Stimulated activated CD8-positive, alpha-beta memory T cell treated with anti-CD3 and anti-CD28 coated beads, Interleukin-15, amount 100 ng/mL, for 48 hours (primary cell): ENCODE results near the gene LCE2A.
A peak's percentile ranks its signal among the peaks of the same experiment; 100 is the strongest.
"Not testable (repeated sequence)": the region's sequence is repeated elsewhere in the genome, so short reads cannot be mapped to it uniquely, and the experiment has no call there.

Experiments used
- DNase-seq, 2 donors: peaks; one replicate each; pipeline ENCODE4 v3.0.0-alpha.2; 2020; ENCODE audit warnings: low read depth in 2 of 2

The LCE2A gene

DNA sequence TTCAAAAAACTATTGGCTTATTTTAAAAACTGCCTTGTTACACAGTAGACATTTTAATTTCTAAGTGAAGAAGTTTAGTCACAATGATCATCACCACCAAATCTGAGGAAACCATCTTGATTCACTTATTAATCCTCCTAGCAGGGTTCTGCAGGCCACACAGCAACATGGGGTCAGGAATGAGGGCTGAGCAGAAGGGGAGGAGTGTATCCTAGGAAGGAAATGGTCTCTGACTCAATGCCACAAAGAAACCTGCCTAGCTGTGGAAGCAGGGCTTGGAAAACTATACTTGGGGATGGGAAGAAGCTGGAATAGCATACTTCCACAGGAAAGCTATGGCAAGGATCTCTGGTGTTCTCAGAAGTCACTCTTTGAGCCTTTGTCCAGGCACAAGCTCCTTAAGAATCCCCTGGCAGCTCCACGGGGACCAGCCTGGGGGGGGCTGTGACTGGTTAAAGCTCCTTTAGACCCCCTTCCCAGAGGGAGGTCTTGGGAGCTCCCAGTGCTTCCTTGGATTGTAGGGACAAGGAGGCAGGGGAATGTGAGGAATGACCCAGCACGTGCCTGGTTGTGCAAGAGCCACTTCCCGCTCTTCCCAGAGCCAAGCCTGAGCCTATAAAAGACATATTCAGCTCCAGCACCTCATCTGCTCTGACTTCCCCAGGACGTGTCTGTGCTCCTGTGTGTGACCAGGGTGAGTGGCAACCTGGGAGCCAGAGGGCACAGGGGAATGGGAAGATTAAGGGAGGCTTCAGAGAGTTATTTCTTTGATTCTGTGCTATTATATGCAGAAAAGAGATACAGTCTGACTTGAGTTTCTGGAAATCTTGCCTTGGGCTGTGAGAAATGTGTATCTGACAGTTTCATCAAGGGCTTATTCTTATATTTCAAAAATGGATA lies at the start of gene LCE2A:
LCE2A (plus strand) TSS at position 645 of the 900 bp plus-strand sequence. CDS start 557 bp downstream, outside the sequence.
- DNase-seq: no peak

- peak; percentile 28 to 32 for DNase-seq
These were observed 44.0 kb upstream of the LCE2A start for GRCh38 chr1:152654110-152654509.

- DNase-seq: no peak
These were observed 41.7 kb upstream of the LCE2A start for GRCh38 chr1:152656459-152656858.

GRCh38 chr1:152657677-152658076 lies 40.5 kb upstream of the LCE2A start:
- DNase-seq: no peak

GRCh38 chr1:152658649-152659048 lies 39.5 kb upstream of the LCE2A start:
- DNase-seq: no peak

DNA sequence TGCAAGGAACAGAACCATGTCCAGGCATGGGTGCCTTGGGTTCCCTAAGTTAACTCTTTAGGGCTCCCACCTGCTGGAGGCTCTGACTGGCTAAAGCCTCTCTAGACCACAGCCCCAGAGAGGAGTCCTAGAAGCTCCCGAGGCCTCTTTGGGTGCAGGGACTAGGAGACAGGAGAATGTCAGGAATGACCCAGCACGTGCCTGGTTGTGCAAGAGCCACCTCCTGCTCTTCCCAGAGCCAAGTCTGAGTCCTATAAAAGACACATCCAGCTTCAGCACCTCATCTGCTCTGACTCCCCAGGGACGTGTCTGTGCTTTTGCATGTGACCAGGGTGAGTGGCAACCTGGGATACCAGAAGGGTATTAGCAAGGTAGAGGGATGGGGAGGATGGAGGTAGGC lies 35.0 kb upstream of the LCE2A start, which contains the start of gene LCE2D:
LCE2D (plus strand) TSS at position 283 of the 400 bp plus-strand sequence. CDS start 726 bp downstream, outside the sequence.
- no peak for DNase-seq

- not testable (repeated sequence) for DNase-seq
These were observed 32.0 kb upstream of the LCE2A start for GRCh38 chr1:152666171-152666570.

DNA sequence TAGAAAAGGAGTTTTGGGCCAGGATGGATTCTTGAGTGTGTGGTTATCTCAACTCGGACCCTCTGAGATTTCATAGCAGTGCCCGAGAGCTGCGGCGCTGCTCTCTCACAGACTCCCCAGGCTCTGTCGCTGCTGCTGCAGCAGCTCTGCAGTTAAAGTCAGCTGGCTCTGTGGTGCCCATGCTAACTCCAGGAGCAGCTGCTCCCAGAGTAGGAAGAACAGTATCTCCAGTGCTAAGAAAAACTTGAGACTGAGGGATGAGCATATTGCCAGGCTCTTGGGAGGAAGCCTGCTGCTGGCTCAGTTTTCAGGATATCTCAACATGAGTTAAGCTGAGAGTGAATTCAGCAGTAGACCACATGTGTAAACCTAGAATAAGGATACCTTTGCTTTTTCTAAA lies 30.5 kb upstream of the LCE2A start:
- DNase-seq: no peak

DNA sequence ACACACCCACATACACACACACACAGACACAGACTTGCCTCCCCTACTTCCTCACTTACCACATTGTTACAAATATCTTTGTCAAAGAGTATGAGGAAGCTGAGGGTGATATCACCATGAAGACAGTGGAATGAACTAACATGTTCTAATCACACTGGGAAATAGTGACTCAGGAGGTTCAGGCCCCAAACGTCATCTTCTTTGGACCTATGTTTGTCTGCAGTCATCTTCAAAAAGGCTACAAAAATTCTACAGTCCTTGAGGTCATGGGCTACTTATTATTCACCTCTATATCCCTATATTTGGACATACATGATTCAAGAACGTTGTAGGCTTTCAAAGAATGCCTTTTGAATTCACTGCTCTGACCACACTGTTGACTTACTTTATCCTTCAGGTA lies 25.1 kb upstream of the LCE2A start:
- DNase-seq: no peak

DNA sequence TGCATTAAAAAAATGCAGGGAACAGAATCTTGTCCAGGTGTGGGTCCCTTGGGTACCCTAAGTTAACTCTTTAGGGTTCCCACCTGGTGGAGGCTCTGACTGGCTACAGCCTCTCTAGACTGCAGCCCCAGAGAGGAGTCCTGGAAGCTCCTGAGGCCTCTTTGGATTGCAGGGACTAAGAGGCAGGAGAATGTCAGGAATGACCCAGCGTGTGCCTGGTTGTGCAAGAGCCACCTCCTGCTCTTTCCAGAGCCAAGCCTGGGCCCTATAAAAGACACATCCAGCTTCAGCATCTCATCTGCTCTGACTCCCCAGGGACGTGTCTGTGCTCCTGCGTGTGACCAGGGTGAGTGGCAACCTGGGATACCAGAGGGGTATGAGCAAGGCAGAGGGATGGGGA lies 23.2 kb upstream of the LCE2A start, which contains the start of gene LCE2C:
LCE2C (plus strand) TSS at position 297 of the 400 bp plus-strand sequence. CDS start 737 bp downstream, outside the sequence.
- DNase-seq: not testable (repeated sequence)

DNA sequence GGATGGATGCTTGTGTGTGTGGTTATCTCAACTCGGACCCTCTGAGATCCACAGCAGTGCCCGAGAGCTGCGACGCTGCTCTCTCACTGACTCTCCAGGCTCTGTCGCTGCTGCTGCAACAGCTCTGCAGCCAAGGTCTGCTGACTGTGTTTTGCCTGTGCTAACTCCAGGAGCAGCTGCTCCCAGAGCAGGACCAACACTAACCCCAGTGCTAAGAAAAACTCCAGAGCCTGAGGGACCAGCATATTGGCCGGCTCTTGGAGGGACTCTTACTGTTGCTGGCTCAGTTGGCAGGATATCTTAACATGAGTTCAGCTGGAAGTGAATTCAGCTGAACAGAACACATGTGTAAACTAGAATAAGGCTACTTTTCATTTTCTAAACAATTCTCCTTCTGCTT lies 18.7 kb upstream of the LCE2A start:
- no peak for DNase-seq

GRCh38 chr1:152681616-152682015 lies 16.5 kb upstream of the LCE2A start:
- DNase-seq: no peak

DNA sequence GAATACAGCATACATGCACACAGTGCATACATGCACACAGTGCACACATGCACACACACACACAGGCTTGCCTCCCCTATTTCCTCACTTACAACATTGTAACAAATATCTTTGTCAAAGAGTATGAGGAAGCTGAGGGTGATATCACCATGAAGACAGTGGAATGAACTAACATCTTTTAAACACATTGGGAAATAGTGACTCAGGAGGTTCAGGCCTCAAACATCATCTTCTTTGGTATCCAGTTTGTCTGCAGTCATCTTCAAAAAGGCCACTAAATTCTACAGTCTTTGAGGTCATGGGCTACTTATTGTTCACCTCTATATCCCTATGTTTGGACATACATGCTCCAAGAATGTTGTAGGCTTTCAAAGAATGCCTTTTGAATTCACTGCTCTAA lies 14.3 kb upstream of the LCE2A start:
- no peak for DNase-seq

DNA sequence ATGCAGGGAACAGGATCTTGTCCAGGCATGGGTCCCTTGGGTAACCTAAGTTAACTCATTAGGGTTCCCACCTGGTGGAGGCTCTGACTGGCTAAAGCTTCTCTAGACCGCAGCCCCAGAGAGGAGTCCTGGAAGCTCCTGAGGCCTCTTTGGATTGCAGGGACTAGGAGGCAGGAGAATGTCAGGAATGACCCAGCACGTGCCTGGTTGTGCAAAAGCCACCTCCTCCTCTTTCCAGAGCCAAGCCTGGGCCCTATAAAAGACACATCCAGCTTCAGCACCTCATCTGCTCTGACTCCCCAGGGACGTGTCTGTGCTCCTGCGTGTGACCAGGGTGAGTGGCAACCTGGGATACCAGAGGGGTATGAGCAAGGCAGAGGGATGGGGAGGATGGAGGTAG lies 12.3 kb upstream of the LCE2A start, which contains the start of gene LCE2B:
LCE2B (plus strand) TSS at position 301 of the 400 bp plus-strand sequence. CDS start 721 bp downstream, outside the sequence.
- DNase-seq: not testable (repeated sequence)

DNA sequence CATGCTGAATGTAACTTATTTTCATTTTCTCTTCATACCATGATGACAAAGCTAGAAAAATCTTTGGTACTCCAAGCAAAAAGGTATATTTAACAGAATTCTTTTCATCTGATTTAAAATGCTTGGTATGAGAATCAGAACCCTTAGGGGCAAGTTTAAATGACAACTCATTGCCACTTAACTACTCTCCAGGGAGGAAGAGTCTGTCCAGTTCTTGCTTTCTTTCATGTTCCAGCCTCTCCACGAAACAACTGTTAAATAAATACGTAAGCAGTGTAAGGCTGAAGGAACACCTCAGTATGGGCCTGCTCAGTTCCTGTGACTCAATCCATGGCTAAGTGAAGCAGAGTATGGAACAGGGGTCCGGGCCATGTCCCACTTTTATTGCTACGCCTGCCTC lies 1.6 kb downstream of the LCE2A start:
- no peak for DNase-seq

DNA sequence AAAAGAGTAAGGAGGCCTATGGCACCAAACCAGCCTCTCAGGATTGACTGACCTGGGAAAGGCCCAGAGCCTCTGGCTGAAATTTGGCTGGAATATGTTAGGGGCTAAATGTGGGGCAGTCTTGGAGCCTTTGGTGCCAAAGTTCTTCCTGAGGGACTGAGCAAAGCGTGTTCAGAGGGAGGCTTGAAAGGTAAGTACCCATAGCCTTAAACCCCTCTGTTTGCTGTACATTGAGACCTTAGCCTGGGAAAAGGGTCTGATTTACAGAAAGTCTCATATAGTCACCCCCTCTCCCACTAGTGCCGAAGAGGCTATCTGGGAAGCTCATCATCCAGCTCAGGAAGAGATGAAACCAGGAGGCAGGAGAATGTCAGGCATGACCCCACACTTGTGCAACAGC lies 9.7 kb downstream of the LCE2A start, which contains the start of gene LCE4A:
LCE4A (plus strand) TSS at position 301 of the 400 bp plus-strand sequence. CDS start 916 bp downstream, outside the sequence.
- no peak for DNase-seq

DNA sequence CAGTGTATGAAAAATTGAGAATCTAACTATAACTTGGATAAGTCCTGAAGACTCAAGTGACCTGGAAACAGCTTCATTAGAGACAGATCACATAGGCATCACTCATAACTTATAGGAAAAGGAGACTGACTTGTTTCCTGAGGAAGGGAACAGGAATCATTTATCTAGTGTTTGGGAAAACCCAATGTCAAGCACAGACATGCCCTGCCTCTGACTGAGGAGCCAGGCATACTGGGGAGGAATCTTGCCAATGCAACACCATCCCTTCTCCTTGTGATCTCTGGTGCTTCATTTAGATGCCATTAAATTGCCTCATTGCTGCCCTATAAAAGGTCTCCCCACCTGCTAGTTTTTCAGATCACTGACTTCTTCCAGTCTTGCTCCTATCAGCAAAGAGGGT lies 20.1 kb downstream of the LCE2A start:
- no peak for DNase-seq

GRCh38 chr1:152725261-152725660 lies 27.1 kb downstream of the LCE2A start:
- DNase-seq: no peak

DNA sequence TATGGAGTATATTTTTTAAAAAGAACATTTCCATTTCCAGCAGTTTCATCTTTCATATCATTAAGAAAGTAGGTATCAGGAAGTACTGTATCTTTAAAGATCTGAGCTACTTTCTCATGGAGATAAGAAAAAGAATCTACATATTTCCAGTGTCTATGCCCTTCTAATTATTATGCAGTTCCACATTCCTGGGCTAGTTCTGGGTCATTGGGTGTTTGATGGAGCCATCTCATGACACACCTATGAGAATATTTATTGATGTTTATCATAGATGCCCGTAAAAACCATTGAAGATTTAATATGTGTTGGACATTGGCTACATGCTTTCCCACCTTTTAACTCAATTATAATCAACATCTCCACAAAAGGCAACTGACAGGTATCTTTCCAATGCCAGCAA lies 30.8 kb downstream of the LCE2A start:
- no peak for DNase-seq

DNA sequence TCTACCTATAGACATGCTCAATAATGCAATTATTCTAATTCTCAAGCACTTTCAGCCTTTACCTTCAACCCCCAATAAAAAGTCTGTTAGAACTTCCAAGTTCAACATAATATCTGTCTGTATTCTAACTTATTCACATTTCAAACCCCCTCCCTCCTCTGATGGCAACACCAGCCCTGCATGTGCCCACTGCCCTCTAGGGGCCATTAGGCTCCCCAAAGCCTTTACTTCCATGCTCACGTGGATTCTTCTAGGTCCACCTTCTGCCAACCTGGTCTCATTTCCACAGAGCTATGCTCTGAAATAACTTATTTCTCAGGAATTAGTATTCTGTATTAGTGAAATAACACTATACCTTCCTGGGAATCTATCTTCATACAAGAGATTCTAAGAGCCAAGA lies 37.5 kb downstream of the LCE2A start:
- no peak for DNase-seq

DNA sequence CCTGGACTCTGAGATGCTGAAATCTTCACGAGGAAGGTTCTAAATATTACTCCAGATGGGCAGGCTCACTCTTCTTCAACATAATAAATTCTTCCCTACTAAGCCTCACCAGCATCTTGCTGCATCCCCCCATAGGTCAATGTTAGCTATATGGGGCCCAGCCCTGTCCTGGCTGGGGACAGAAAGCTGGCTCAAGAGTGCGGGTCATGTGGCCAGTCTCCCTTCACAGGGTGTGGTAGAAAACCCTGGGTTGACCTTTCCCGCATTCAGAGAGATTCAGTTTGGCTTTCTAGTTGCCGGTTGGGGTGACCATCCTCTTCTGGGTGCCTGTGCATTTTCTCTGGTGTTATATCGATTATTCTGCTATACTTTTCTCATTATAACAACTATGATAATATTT lies 39.9 kb downstream of the LCE2A start:
- no peak for DNase-seq

DNA sequence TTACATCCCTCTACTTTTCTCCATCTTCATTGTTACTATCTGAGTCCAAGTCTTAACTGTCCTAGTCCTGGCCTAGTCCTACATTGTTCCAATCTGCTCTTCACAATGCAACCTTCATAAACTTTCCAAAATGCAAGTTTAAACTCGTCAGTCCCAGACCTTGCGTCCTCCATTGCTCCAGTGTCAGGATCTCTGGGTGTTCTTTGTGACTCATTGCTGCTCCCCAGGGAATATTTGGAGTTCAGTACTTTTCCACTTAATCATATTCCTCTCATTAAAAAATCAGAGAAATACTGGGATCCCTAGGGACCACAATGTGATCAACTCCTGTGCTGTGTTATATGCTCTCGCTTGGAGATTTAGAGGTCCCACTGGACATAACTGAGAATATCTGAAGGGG lies 41.7 kb downstream of the LCE2A start:
- DNase-seq: no peak

DNA sequence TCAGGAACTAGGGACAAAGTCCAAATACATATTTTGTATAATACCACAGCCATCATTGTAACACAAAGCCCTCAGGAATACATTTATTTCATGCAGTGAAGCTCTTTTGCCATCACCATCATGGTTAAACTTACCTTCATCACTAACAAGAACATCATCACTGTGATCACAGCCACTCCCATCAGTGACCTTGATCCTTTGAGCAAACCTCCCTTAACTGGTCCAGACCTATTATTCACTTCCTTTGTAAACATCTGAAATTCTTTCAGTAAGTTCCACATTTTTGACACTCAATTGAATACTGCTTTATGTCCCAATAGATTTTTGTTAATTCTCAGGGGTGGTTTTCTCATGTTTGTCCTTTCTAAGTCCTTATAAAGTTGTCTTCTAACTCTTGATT lies 43.5 kb downstream of the LCE2A start:
- DNase-seq: no peak
